Suprapubic skin (tissue), 4 donors: Measurements from ENCODE around the gene IRF2BPL. TPM values are rescaled to one million over a fixed set of nuclear protein-coding genes. Genes with fewer than 3 reads are reported as not detected.

Experiments
- DNase-seq, 2 donors: peaks; one replicate each; pipeline ENCODE4 v3.0.0-alpha.2; 2019; ENCODE audit warnings: low spot score in 2 of 2
- H3K27ac ChIP-seq: fragments of 200-600 bp; sonication (generic); one replicate; pipeline ENCODE4 v1.5.1; 2019
- H3K27me3 ChIP-seq: fragments of 200-600 bp; sonication (generic); one replicate; pipeline ENCODE4 v1.5.1; 2019
- H3K36me3 ChIP-seq: fragments of 200-600 bp; sonication (generic); one replicate; pipeline ENCODE4 v1.5.1; 2019
- H3K4me1 ChIP-seq: fragments of 200-600 bp; sonication (generic); one replicate; pipeline ENCODE4 v1.5.1; 2019
- H3K4me3 ChIP-seq: fragments of 200-600 bp; sonication (generic); one replicate; pipeline ENCODE4 v1.5.1; 2019; ENCODE audit warnings: mild to moderate bottlenecking
- H3K9me3 ChIP-seq: fragments of 200-600 bp; sonication (generic); one replicate; pipeline ENCODE4 v1.5.1; 2019
- CTCF ChIP-seq, 2 donors: fragments of 200-600 bp in 1 of 2; fragments of 450-650 bp in 1 of 2; sonication (generic) in 1 of 2; IDR thresholded peaks; one replicate each; pipeline ENCODE4 v1.5.1; 2016 to 2019; ENCODE audit warnings: antibody characterized with exemption in 2 of 2, mild to moderate bottlenecking in 1 of 2, moderate library complexity in 1 of 2
- EP300 ChIP-seq: sonication (generic); formaldehyde crosslinking; IDR thresholded peaks from one replicate; pipeline ENCODE4 v1.6.1; 2017; ENCODE audit warnings: antibody characterized with exemption
- POLR2A ChIP-seq, 2 donors: fragments of 450-650 bp; IDR thresholded peaks; one replicate each; pipeline ENCODE4 v1.6.1; 2017; ENCODE audit warnings: antibody characterized with exemption in 2 of 2, mild to moderate bottlenecking in 2 of 2, moderate library complexity in 2 of 2
- POLR2AphosphoS5 ChIP-seq, 3 donors: sonication (generic); formaldehyde crosslinking; IDR thresholded peaks; one replicate each; pipeline ENCODE4 v1.6.1; 2017; ENCODE audit warnings: antibody characterized with exemption in 3 of 3
- WGBS: methylation state at CpG from one replicate; pipeline ENCODE4 v1.1.5; 2018; 5-methylcytosine and 5-hydroxymethylcytosine counted together
- total RNA-seq, 4 donors: library from RNA; depleted of rRNA; stranded (reverse); fragments of >200 nt; gene quantifications; one replicate each; pipeline ENCODE4 v1.1.0, GENCODE V29; 2016

The IRF2BPL gene
- total RNA-seq, 4 donors from 2014 or later, result 44.7 to 72.7 (median 65.6) TPM

DNA sequence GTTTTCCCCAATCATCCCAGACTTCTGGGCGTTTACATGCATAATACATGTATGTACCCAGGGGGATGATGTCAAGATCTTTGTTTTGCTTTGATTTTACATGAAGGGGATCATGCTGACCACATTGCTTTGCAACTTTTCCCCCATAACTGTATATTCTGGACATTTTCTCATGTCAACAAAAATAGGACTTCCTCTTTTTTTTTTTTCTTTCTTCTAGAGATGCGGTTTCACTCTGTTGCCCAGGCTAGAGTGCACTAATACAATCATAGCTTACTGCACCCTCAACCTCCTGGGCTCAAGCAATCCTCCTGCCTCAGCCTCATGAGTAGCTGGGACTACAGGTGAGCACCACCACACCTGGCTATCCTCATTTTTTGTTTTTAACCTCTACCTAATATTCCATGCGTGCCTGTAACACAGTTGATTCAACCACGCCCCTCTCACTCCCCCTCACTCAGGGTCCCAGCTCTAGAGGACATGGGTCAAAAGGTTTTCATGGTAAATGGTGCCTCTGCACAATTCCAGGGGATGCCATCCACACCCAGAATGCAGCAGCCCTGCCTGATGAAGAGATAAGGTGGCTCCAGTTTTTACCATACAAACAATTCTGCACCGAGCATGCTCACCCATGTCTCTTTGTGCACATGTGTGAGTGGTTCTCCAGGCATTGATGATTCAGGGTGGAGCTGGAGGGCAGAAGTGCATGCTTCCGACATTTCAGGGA is 37.5 kb upstream of the IRF2BPL start:
- H3K4me1 ChIP-seq, result peaks cover 54% of the 10 kb centered on the region

GRCh38 chr14:77064521-77065178 is 36.1 kb upstream of the IRF2BPL start:
- 83% methylated on average over 7 of the region's 8 CpGs for WGBS
- no peak for DNase-seq
- Histone ChIP-seq H3K9me3 (no peaks in the 10 kb centered on the region), H3K4me3 (no peak overlapping the region), H3K27ac (no peak overlapping the region), H3K4me1 (peaks cover 41% of the 10 kb centered on the region), H3K36me3 (no peaks in the 10 kb centered on the region), H3K27me3 (no peaks in the 10 kb centered on the region)
- TF ChIP-seq POLR2AphosphoS5 (IDR thresholded peaks at IDR 0.05), result no peak
- no peak for TF ChIP-seq CTCF (IDR thresholded peaks at IDR 0.05)
- no peak for TF ChIP-seq EP300
- TF ChIP-seq POLR2A (IDR thresholded peaks at IDR 0.05), result no peak

More for the DNA sequence above, 37.5 kb upstream of the IRF2BPL start:
- DNase-seq, result no peak
- H3K36me3 ChIP-seq, result no peaks in the 10 kb centered on the region
- no peak overlapping the region for H3K4me3 ChIP-seq
- no peak overlapping the region for H3K27ac ChIP-seq
- TF ChIP-seq POLR2A (IDR thresholded peaks at IDR 0.05), result no peak
- TF ChIP-seq EP300, result no peak
- no peak for TF ChIP-seq POLR2AphosphoS5 (IDR thresholded peaks at IDR 0.05)
- H3K9me3 ChIP-seq, result no peaks in the 10 kb centered on the region
- H3K27me3 ChIP-seq, result no peaks in the 10 kb centered on the region
- 80% methylated on average over 5 of the region's 6 CpGs for whole genome bisulfite sequencing

- Histone ChIP-seq H3K4me1 (peaks cover 38% of the 10 kb centered on the region), H3K27ac (no peak overlapping the region), H3K27me3 (no peaks in the 10 kb centered on the region), H3K36me3 (no peaks in the 10 kb centered on the region), H3K9me3 (no peaks in the 10 kb centered on the region), H3K4me3 (no peak overlapping the region)
- DNase-seq, result no peak
- no peak for TF ChIP-seq CTCF (IDR thresholded peaks at IDR 0.05)
- TF ChIP-seq POLR2AphosphoS5 (IDR thresholded peaks at IDR 0.05), result no peak
- no peak for TF ChIP-seq POLR2A (IDR thresholded peaks at IDR 0.05)
- TF ChIP-seq EP300, result no peak
- 71% methylated on average over 10 of the region's 10 CpGs for whole genome bisulfite sequencing
These were observed 35.2 kb upstream of the IRF2BPL start for GRCh38 chr14:77063571-77064171.

DNA sequence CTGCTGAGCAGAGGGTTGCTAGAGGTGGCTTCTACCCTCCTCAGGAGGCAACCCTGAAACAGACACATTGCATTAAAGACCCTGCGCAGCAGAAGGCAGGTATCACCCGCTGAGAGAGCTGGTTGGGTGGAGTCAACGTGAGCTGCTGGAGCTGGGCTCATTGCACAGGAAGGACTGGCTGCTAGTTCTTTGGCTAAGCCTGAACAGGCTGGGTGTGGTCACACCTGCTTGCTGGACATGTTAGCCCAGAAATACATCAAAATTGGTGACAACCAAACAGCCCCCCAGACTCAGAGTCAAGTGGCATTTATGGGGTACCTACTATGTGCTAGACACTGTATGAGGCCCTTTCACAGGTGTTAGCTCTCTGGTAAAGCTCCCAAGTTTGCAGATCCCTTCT is 33.8 kb upstream of the IRF2BPL start:
- H3K9me3 ChIP-seq, result no peaks in the 10 kb centered on the region
- 60% methylated on average over 1 of the region's 3 CpGs for WGBS
- no peaks in the 10 kb centered on the region for H3K27me3 ChIP-seq
- TF ChIP-seq CTCF (IDR thresholded peaks at IDR 0.05) (no peak), POLR2A (IDR thresholded peaks at IDR 0.05) (no peak), POLR2AphosphoS5 (IDR thresholded peaks at IDR 0.05) (no peak), EP300 (no peak)
- DNase-seq, result no peak
- H3K27ac ChIP-seq, result no peak overlapping the region
- H3K4me1 ChIP-seq, result peaks cover 26% of the 10 kb centered on the region
- no peaks in the 10 kb centered on the region for H3K36me3 ChIP-seq
- no peak overlapping the region for H3K4me3 ChIP-seq

GRCh38 chr14:77061630-77062257 is 33.2 kb upstream of the IRF2BPL start:
- Histone ChIP-seq H3K27me3 (no peaks in the 10 kb centered on the region), H3K4me3 (no peak overlapping the region), H3K9me3 (no peaks in the 10 kb centered on the region), H3K27ac (no peak overlapping the region), H3K36me3 (no peaks in the 10 kb centered on the region), H3K4me1 (peaks cover 22% of the 10 kb centered on the region)
- TF ChIP-seq POLR2AphosphoS5 (IDR thresholded peaks at IDR 0.05), result no peak
- TF ChIP-seq CTCF (IDR thresholded peaks at IDR 0.05), result no peak
- TF ChIP-seq EP300, result no peak
- no peak for TF ChIP-seq POLR2A (IDR thresholded peaks at IDR 0.05)
- WGBS, result 92% methylated on average over 7 of the region's 12 CpGs
- DNase-seq, result no peak
